WTC11 (cell line): ENCODE data around the gene ATP8B3. TPM values are rescaled to one million over a fixed set of nuclear protein-coding genes. Genes with fewer than 3 reads are reported as not detected.

Experiments
- ATAC-seq: fragments of 200-7000 bp; cut with Tn5 transposase; 2 replicates; pipeline ENCODE4 v1.10.0; 2021; ENCODE audit warnings: mild to moderate bottlenecking, moderate library complexity
- CTCF ChIA-PET: fragments of 300-600 bp; sonication (Branson Sonifier 250); formaldehyde crosslinking; loops from one replicate; lab custom pipeline; 2021; ENCODE audit warnings: antibody characterized with exemption; lab: Charles Lee
- POLR2A ChIA-PET: fragments of 350-600 bp; sonication (Branson Sonifier 250); formaldehyde crosslinking; loops from one replicate; lab custom pipeline; 2021; ENCODE audit warnings: antibody characterized with exemption; lab: Charles Lee
- DNase-seq: peaks from one replicate; pipeline ENCODE4 v3.0.0; 2021; ENCODE audit warnings: low spot score
- H3K27ac Mint-ChIP-seq: 2 replicates; pipeline ENCODE4 v1.8.0; 2021; ENCODE audit warnings: mixed read lengths
- H3K27me3 Mint-ChIP-seq: 2 replicates; pipeline ENCODE4 v1.8.0; 2021; ENCODE audit warnings: low read depth, mild to moderate bottlenecking, moderate library complexity, mixed read lengths
- H3K36me3 Mint-ChIP-seq: 2 replicates; pipeline ENCODE4 v1.8.0; 2021; ENCODE audit warnings: mixed read lengths
- H3K4me1 Mint-ChIP-seq: 2 replicates; pipeline ENCODE4 v1.8.0; 2022; ENCODE audit warnings: mixed read lengths
- H3K4me3 Mint-ChIP-seq: 2 replicates; pipeline ENCODE4 v1.8.0; 2021; ENCODE audit warnings: mild to moderate bottlenecking, moderate library complexity, mixed read lengths
- H3K9me3 Mint-ChIP-seq: 2 replicates; pipeline ENCODE4 v1.8.0; 2021; ENCODE audit warnings: mixed read lengths
- ATF1 ChIP-seq: sonication (generic); formaldehyde crosslinking; IDR thresholded peaks from 2 replicates; pipeline ENCODE4 v1.8.1; 2023; ENCODE audit warnings: mild to moderate bottlenecking, moderate library complexity, missing genetic modification reagents
- CBFB ChIP-seq: sonication (generic); formaldehyde crosslinking; IDR thresholded peaks from 2 replicates; pipeline ENCODE4 v1.8.1; 2022; ENCODE audit warnings: mild to moderate bottlenecking, low read depth, missing genetic modification reagents
- CREB1 ChIP-seq: sonication (generic); formaldehyde crosslinking; IDR thresholded peaks from 2 replicates; pipeline ENCODE4 v1.8.0; 2023; ENCODE audit warnings: mild to moderate bottlenecking, missing genetic modification reagents
- FOXK1 ChIP-seq: sonication (generic); formaldehyde crosslinking; IDR thresholded peaks from 2 replicates; pipeline ENCODE4 v1.8.0; 2022; ENCODE audit warnings: mild to moderate bottlenecking, moderate library complexity, missing genetic modification reagents
- GRHL2 ChIP-seq: fragments of 250-450 bp; sonication (Bioruptor Pico); IDR thresholded peaks from 2 replicates; pipeline ENCODE4 v1.8.0; 2022; ENCODE audit warnings: mild to moderate bottlenecking, moderate library complexity; ENCODE audit not compliant: insufficient replicate concordance, severe bottlenecking
- MYBL2 ChIP-seq: sonication (generic); formaldehyde crosslinking; IDR thresholded peaks from 2 replicates; pipeline ENCODE4 v1.8.1; 2023; ENCODE audit warnings: mild to moderate bottlenecking, moderate library complexity, missing genetic modification reagents
- NR2C2 ChIP-seq: sonication (generic); formaldehyde crosslinking; IDR thresholded peaks from 2 replicates; pipeline ENCODE4 v1.8.0; 2022; ENCODE audit warnings: mild to moderate bottlenecking, missing genetic modification reagents
- RELA ChIP-seq: sonication (generic); formaldehyde crosslinking; IDR thresholded peaks from 2 replicates; pipeline ENCODE4 v1.8.1; 2022; ENCODE audit warnings: missing genetic modification reagents, mild to moderate bottlenecking, borderline replicate concordance
- SOX15 ChIP-seq: fragments of 250-450 bp; sonication (Bioruptor Pico); IDR thresholded peaks from 2 replicates; pipeline ENCODE4 v1.9.0; 2021; ENCODE audit warnings: mild to moderate bottlenecking
- ZNF138 ChIP-seq: sonication (generic); formaldehyde crosslinking; conservative IDR thresholded peaks from 2 replicates; pipeline ENCODE4 v1.8.1; 2022; ENCODE audit warnings: mild to moderate bottlenecking, moderate library complexity, missing genetic modification reagents
- ZNF219 ChIP-seq: sonication (generic); formaldehyde crosslinking; IDR thresholded peaks from 2 replicates; pipeline ENCODE4 v1.8.0; 2023; ENCODE audit warnings: missing genetic modification reagents, mild to moderate bottlenecking, borderline replicate concordance
- ZNF396 ChIP-seq: fragments of 250-450 bp; sonication (Bioruptor Pico); IDR thresholded peaks from 2 replicates; pipeline ENCODE4 v1.8.0; 2021; ENCODE audit warnings: mild to moderate bottlenecking, moderate library complexity, borderline replicate concordance
- total RNA-seq: library from RNA; stranded (reverse); gene quantifications from 3 replicates; pipeline ENCODE4 v1.2.3, GENCODE V29; 2021
- TF ChIP-seq, protein P1 (sequence below): fragments of 250-450 bp; sonication (Bioruptor Pico); IDR thresholded peaks from 2 replicates; pipeline ENCODE4 v1.9.0; 2021; ENCODE audit warnings: mild to moderate bottlenecking
- TF ChIP-seq, protein P2 (sequence below): sonication (generic); formaldehyde crosslinking; IDR thresholded peaks from 2 replicates; pipeline ENCODE4 v1.8.1; 2023; ENCODE audit warnings: mild to moderate bottlenecking, missing genetic modification reagents
- TF ChIP-seq, protein P3 (sequence below): sonication (generic); formaldehyde crosslinking; IDR thresholded peaks from 2 replicates; pipeline ENCODE4 v1.8.0; 2023; ENCODE audit warnings: missing genetic modification reagents
- TF ChIP-seq, protein P4 (sequence below): fragments of 250-450 bp; sonication (Bioruptor Pico); conservative IDR thresholded peaks from 2 replicates; pipeline ENCODE4 v1.9.0; 2021; ENCODE audit warnings: mild to moderate bottlenecking
- TF ChIP-seq, protein P5 (sequence below): sonication (generic); formaldehyde crosslinking; IDR thresholded peaks from 2 replicates; pipeline ENCODE4 v1.8.0; 2022; ENCODE audit warnings: mild to moderate bottlenecking, missing genetic modification reagents
- TF ChIP-seq, protein P6 (sequence below): sonication (generic); formaldehyde crosslinking; IDR thresholded peaks from 2 replicates; pipeline ENCODE4 v1.8.1; 2023; ENCODE audit warnings: mild to moderate bottlenecking, missing genetic modification reagents, borderline replicate concordance
- TF ChIP-seq, protein P7 (sequence below): sonication (generic); formaldehyde crosslinking; IDR thresholded peaks from 2 replicates; pipeline ENCODE4 v1.8.1; 2022; ENCODE audit warnings: mild to moderate bottlenecking, moderate library complexity, missing genetic modification reagents
- TF ChIP-seq, protein P8 (sequence below): sonication (generic); formaldehyde crosslinking; IDR thresholded peaks from 2 replicates; pipeline ENCODE4 v1.8.1; 2023; ENCODE audit warnings: mild to moderate bottlenecking, missing genetic modification reagents

The ATP8B3 gene
- total RNA-seq, 1 experiment from 2014 or later = 5.5 TPM

DNA sequence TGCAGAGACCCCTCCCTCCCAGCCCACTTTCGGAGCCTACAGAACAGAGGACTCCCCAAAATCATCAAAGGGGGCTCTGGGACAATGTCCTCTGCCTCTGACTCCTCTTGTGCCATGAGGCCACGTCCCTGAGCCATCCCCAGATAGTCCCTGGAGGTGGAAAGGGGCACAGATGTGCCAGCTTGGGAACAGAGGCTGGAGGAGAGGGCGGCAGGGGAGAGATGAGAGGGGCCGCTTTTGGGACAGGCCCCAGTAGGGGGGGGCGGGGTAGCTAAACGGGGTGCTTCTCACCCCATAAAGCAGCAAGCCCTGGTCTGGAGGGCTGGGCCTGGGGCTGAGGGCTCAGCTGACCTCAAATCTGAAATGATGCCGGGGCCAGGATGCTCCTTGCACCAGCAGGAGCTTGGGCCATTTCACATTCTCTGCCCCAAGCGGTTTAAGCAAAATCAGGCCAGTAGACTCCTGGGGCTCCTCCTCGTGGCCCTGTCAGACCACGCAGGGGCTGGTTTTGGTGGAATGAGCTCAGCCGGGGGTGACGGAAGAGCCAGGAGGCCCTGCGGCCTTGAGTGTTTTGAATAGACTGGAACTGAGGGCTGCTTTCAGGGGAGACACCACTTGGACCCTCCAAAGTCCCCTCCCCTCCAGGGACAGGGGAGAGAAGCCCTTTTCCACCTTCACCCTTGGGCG, 31.7 kb downstream of the ATP8B3 start (continued):
- TF ChIP-seq, protein P1, sequence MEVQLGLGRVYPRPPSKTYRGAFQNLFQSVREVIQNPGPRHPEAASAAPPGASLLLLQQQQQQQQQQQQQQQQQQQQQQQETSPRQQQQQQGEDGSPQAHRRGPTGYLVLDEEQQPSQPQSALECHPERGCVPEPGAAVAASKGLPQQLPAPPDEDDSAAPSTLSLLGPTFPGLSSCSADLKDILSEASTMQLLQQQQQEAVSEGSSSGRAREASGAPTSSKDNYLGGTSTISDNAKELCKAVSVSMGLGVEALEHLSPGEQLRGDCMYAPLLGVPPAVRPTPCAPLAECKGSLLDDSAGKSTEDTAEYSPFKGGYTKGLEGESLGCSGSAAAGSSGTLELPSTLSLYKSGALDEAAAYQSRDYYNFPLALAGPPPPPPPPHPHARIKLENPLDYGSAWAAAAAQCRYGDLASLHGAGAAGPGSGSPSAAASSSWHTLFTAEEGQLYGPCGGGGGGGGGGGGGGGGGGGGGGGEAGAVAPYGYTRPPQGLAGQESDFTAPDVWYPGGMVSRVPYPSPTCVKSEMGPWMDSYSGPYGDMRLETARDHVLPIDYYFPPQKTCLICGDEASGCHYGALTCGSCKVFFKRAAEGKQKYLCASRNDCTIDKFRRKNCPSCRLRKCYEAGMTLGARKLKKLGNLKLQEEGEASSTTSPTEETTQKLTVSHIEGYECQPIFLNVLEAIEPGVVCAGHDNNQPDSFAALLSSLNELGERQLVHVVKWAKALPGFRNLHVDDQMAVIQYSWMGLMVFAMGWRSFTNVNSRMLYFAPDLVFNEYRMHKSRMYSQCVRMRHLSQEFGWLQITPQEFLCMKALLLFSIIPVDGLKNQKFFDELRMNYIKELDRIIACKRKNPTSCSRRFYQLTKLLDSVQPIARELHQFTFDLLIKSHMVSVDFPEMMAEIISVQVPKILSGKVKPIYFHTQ (CRISPR knock-in tag) = no peak
- no peak for TF ChIP-seq ZNF138

DNA sequence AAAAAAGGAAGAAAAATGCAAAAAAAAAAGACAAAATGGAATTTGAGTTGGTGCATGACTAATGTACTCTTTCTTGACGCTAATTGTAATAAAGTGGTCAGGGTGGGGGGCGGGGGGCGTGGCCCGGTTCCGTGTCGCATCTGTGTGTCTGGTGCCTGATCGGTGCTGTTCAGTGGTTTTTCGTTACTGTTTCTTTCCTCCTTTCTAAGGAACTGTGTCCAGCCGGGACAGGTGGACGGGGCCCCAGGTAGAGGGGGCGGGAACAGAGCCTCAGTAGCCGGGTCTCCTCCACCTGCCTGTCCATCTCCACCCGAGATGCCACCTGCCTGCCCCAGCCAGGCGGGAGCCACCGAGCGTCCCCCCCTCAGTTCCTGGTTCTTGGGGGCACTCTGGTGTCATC, 32.5 kb downstream of the ATP8B3 start:
- no peaks in the 10 kb centered on the region for H3K9me3 Mint-ChIP-seq
- H3K4me1 Mint-ChIP-seq = peaks cover 16% of the 10 kb centered on the region
- ATAC-seq = no peak
- no peak overlapping the region for H3K27ac Mint-ChIP-seq
- H3K27me3 Mint-ChIP-seq = peaks cover 93% of the 10 kb centered on the region
- POLR2A ChIA-PET = no interaction called here
- CTCF ChIA-PET = interaction anchor here (1.2 to 3.5 kb wide), 4 partner anchors 11 to 58 kb away, joined by 3 to 55 read pairs (median 6); no protein-coding TSS in a partner anchor
- H3K4me3 Mint-ChIP-seq = no peak overlapping the region
- DNase-seq = no peak
- H3K36me3 Mint-ChIP-seq = no peaks in the 10 kb centered on the region
- TF ChIP-seq ZNF138 (no peak), ZNF219 (no peak), FOXK1 (CRISPR knock-in tag) (no peak), ZNF396 (CRISPR knock-in tag) (no peak), SOX15 (CRISPR knock-in tag) (no peak), RELA (no peak), CREB1 (CRISPR knock-in tag) (no peak), CBFB (no peak), GRHL2 (no peak), MYBL2 (CRISPR knock-in tag) (no peak), ATF1 (no peak), NR2C2 (no peak)
- TF ChIP-seq, protein P2, sequence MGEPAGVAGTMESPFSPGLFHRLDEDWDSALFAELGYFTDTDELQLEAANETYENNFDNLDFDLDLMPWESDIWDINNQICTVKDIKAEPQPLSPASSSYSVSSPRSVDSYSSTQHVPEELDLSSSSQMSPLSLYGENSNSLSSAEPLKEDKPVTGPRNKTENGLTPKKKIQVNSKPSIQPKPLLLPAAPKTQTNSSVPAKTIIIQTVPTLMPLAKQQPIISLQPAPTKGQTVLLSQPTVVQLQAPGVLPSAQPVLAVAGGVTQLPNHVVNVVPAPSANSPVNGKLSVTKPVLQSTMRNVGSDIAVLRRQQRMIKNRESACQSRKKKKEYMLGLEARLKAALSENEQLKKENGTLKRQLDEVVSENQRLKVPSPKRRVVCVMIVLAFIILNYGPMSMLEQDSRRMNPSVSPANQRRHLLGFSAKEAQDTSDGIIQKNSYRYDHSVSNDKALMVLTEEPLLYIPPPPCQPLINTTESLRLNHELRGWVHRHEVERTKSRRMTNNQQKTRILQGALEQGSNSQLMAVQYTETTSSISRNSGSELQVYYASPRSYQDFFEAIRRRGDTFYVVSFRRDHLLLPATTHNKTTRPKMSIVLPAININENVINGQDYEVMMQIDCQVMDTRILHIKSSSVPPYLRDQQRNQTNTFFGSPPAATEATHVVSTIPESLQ (CRISPR knock-in tag) = no peak
- TF ChIP-seq, protein P3, sequence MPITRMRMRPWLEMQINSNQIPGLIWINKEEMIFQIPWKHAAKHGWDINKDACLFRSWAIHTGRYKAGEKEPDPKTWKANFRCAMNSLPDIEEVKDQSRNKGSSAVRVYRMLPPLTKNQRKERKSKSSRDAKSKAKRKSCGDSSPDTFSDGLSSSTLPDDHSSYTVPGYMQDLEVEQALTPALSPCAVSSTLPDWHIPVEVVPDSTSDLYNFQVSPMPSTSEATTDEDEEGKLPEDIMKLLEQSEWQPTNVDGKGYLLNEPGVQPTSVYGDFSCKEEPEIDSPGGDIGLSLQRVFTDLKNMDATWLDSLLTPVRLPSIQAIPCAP (CRISPR knock-in tag) = no peak
- TF ChIP-seq, protein P4, sequence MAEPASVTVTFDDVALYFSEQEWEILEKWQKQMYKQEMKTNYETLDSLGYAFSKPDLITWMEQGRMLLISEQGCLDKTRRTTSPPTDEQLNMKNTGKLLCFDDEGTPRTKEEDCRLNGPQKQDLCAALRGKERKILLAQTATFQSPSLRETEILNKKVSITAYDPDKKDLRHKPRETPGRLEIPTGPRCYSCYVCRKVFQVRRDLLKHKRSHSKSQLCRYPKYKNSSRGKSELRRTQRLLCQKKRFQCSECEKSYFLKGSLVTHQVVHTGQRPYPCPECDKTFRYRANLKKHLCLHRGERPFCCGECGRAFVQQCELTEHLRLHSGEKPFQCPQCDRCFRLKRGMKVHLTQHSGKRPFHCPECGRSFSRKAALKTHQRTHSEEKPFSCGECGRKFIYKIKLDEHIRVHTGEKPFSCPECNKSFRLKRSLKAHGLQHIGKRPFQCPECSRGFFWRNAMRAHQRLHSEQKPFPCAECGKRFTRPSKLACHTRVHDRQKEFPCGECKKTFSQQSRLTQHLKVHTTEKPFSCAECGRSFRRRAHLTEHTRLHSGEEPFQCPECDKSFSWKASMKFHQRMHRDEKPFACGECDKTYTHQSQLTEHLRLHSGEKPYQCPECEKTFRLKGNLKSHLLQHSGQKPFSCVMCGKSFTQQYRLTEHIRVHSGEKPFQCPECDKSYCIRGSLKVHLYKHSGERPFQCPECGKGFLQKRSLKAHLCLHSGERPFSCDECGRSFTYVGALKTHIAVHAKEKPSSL (CRISPR knock-in tag) = no peak
- TF ChIP-seq, protein P5, sequence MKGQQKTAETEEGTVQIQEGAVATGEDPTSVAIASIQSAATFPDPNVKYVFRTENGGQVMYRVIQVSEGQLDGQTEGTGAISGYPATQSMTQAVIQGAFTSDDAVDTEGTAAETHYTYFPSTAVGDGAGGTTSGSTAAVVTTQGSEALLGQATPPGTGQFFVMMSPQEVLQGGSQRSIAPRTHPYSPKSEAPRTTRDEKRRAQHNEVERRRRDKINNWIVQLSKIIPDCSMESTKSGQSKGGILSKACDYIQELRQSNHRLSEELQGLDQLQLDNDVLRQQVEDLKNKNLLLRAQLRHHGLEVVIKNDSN (CRISPR knock-in tag) = no peak
- TF ChIP-seq, protein P6, sequence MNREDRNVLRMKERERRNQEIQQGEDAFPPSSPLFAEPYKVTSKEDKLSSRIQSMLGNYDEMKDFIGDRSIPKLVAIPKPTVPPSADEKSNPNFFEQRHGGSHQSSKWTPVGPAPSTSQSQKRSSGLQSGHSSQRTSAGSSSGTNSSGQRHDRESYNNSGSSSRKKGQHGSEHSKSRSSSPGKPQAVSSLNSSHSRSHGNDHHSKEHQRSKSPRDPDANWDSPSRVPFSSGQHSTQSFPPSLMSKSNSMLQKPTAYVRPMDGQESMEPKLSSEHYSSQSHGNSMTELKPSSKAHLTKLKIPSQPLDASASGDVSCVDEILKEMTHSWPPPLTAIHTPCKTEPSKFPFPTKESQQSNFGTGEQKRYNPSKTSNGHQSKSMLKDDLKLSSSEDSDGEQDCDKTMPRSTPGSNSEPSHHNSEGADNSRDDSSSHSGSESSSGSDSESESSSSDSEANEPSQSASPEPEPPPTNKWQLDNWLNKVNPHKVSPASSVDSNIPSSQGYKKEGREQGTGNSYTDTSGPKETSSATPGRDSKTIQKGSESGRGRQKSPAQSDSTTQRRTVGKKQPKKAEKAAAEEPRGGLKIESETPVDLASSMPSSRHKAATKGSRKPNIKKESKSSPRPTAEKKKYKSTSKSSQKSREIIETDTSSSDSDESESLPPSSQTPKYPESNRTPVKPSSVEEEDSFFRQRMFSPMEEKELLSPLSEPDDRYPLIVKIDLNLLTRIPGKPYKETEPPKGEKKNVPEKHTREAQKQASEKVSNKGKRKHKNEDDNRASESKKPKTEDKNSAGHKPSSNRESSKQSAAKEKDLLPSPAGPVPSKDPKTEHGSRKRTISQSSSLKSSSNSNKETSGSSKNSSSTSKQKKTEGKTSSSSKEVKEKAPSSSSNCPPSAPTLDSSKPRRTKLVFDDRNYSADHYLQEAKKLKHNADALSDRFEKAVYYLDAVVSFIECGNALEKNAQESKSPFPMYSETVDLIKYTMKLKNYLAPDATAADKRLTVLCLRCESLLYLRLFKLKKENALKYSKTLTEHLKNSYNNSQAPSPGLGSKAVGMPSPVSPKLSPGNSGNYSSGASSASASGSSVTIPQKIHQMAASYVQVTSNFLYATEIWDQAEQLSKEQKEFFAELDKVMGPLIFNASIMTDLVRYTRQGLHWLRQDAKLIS (CRISPR knock-in tag) = no peak
- TF ChIP-seq, protein P7, sequence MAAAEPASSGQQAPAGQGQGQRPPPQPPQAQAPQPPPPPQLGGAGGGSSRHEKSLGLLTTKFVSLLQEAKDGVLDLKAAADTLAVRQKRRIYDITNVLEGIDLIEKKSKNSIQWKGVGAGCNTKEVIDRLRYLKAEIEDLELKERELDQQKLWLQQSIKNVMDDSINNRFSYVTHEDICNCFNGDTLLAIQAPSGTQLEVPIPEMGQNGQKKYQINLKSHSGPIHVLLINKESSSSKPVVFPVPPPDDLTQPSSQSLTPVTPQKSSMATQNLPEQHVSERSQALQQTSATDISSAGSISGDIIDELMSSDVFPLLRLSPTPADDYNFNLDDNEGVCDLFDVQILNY (CRISPR knock-in tag) = no peak
- TF ChIP-seq, protein P8, sequence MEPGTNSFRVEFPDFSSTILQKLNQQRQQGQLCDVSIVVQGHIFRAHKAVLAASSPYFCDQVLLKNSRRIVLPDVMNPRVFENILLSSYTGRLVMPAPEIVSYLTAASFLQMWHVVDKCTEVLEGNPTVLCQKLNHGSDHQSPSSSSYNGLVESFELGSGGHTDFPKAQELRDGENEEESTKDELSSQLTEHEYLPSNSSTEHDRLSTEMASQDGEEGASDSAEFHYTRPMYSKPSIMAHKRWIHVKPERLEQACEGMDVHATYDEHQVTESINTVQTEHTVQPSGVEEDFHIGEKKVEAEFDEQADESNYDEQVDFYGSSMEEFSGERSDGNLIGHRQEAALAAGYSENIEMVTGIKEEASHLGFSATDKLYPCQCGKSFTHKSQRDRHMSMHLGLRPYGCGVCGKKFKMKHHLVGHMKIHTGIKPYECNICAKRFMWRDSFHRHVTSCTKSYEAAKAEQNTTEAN = no peak
